Measurements from ENCODE around the gene PLEKHA3.

- no peak for TF ChIP-seq CTCF (IDR thresholded peaks at IDR 0.05)
- no peak for TF ChIP-seq EP300 (IDR thresholded peaks at IDR 0.05)
Measured at GRCh38 chr2:178449700-178450523, 30.3 kb upstream of the PLEKHA3 start.
